Islet precursor cell (in vitro differentiated cells): Measurements from ENCODE around the gene GNAS.
A peak's percentile ranks its signal among the peaks of the same experiment; 100 is the strongest.

ENCODE experiments used
- DNase-seq: peaks from one replicate; pipeline ENCODE4 v3.0.0-alpha.2; 2018

The GNAS gene

DNA sequence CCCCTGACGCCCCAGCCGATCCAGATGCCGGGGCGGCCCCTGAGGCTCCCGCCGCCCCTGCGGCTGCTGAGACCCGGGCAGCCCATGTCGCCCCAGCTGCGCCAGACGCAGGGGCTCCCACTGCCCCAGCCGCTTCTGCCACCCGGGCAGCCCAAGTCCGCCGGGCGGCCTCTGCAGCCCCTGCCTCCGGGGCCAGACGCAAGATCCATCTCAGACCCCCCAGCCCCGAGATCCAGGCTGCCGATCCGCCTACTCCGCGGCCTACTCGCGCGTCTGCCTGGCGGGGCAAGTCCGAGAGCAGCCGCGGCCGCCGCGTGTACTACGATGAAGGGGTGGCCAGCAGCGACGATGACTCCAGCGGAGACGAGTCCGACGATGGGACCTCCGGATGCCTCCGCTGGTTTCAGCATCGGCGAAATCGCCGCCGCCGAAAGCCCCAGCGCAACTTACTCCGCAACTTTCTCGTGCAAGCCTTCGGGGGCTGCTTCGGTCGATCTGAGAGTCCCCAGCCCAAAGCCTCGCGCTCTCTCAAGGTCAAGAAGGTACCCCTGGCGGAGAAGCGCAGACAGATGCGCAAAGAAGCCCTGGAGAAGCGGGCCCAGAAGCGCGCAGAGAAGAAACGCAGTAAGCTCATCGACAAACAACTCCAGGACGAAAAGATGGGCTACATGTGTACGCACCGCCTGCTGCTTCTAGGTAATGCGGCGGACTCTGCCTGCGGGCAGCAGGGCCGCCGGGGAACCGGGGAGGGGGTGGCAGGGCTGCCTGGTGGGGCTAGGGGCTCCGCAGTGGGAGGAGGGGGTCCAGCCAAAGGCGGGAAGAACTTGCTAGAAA, 2.3 kb downstream of the GNAS start:
- DNase-seq = peak; percentile 58

GRCh38 chr20:58855506-58856389, 3.2 kb downstream of the GNAS start:
- peak; percentile 69 for DNase-seq

DNA sequence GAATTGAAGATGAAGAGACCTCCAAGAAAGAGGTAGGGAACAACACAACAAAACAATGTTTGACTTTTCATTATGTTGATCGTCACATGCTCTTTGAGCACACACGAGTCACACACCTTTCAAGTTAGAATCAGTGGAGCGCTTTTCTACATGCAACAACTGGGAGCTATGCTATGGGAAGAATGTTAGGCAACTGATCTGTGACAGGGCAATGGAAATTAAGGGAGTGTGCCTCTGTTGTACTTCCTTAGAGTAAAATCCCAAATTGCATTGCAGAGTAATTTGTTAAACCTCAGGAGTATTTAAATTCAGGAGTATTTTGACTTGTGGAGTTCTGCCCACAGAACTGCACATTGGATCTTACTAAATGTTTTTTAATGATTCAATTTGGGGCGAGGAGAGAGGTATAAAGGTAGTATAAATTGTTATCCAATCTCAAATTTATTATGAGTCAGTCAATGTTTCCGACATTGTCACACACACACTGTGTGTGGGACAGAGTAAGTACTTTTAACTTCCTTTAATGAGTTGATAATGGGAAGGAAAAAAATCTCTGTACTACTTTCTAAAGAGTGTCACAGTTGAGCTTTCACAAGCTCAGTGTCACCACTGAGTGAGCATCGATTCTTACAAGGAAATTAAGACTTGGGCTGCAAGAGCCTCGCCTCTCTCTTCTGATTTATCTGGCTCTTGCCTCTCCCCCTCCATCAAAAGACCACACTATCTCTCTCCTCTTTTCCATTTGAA, 10.7 kb downstream of the GNAS start:
- no peak for DNase-seq

- DNase-seq = no peak
Measured at GRCh38 chr20:58864346-58864745, 11.8 kb downstream of the GNAS start.

GRCh38 chr20:58865843-58866242, 13.3 kb downstream of the GNAS start:
- no peak for DNase-seq

GRCh38 chr20:58867211-58867610, 14.7 kb downstream of the GNAS start:
- DNase-seq = no peak

- peak; percentile 84 for DNase-seq
Measured at GRCh38 chr20:58868795-58869194, 16.3 kb downstream of the GNAS start.

DNA sequence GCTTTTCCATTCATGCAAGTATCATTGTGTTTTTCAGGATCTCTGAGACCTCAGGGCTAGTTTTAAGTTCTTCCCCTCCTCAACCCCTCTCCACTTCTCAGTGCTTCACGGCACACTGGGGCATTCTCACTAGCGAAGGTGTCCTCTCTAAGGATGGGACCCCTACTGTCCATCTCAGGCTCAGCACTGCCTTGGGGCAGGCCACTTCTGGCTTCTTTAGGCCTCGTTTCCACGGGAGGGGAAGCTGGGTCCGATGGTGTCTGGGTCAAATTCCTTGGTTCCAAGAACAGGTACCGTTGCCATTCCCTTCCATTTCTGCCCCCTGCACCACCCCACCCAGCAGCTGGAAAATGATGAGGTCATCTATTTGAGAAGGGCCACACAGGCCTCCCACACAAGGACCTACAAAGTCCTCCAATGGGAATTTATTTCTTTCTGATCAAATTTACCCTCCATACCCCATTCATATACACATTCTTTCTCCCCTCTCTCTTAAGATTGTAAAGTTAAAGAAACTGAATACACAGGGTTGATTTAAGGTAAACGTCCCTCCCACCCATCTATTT, 17.2 kb downstream of the GNAS start:
- peak; percentile 51 for DNase-seq

- peak; percentile 83 for DNase-seq
Measured at GRCh38 chr20:58870293-58871014, 17.9 kb downstream of the GNAS start.

DNA sequence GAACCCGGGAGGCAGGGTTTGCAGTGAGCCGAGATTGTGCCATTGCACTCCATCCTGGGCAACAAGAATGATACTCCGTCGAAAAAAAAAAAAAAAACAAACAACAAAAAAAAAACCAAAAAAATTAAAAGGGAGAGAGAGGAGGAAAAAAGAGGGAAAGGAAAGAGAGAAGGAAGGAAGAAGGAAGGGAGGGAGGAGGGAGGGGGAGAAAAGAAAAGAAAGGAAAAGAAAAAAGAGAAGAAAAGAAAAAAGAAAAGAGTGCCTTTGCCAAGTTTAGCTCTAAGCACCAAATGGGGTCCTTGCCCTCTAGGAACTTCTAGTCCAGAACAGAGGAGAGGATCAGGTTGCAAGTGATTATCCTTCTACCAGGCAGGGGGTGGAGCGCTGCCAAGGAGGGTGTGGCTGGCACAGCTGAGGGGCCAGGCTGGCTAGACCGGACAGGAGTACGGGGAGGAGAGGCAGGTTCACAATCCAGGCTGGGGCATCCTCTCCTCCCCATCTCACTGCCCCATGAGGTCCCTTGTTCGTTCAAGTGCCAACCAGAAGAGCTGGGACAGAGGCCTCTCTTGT, 19.1 kb downstream of the GNAS start:
- DNase-seq = no peak

DNA sequence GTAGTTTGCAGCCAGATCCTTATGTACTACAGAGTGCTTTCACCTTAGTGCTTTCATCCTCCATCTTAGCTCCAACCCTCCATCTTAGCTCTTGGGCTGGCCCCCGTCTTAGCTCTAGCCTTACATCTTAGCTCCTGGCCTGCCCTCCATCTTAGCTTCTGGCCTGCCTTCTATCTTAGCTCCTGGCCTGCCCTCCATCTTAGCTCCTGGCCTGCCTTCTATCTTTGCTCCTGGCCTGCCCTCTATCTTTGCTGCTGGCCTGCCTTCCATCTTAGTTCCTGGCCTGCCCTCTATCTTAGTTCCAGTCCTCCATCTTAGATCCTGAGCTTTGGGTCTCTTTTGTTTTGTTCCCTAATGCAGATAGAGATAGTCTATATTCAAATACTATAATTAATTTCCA, 22.0 kb downstream of the GNAS start:
- DNase-seq = no peak

GRCh38 chr20:58875111-58875510, 22.6 kb downstream of the GNAS start:
- DNase-seq = no peak

DNA sequence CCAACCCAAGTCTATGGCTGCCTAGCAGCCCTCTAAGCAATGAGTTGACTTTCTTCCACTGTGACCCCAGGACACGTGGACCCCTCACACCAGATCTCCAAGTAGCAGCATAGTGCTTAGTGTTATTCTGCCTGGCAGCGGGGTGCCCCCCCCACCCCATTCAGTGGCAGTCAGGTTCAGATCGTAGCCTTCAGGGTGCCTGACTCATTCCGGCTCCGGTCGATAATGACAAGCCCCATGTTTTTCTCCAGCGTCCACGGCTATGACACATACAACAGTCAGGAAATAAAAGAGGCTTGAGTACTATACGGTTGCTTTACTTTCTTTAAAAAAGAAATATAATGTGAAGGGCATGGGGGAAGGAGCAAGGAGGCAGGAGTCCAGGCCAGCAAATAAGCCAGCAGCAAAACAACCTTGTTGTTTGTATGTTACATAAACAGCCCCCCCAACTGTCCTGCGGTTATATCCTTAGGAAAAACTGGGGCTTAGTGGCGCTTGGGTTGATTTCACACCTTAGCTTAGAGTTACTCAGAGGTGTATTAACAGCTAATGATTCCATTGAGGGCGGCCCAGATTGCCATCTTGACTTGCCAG, 23.1 kb downstream of the GNAS start:
- DNase-seq = no peak

DNA sequence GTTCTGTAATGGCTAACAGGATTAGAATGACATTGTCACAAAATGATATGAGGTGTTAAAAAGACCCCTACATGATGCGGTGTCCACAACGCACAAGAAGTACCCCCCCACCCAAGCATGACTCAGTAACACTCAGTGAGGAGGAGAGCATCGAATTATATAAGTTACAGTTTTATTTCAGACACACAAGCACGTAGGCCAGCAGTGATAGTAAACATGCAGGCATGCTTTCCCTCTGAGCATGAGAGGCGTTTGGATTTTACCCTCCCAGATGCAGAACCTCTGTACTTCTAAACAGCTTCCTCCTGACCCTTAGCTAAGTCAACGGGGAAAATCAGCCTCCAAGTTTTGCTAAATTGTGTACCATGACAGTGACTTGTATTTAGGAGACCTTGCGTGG, 23.9 kb downstream of the GNAS start:
- no peak for DNase-seq

DNA sequence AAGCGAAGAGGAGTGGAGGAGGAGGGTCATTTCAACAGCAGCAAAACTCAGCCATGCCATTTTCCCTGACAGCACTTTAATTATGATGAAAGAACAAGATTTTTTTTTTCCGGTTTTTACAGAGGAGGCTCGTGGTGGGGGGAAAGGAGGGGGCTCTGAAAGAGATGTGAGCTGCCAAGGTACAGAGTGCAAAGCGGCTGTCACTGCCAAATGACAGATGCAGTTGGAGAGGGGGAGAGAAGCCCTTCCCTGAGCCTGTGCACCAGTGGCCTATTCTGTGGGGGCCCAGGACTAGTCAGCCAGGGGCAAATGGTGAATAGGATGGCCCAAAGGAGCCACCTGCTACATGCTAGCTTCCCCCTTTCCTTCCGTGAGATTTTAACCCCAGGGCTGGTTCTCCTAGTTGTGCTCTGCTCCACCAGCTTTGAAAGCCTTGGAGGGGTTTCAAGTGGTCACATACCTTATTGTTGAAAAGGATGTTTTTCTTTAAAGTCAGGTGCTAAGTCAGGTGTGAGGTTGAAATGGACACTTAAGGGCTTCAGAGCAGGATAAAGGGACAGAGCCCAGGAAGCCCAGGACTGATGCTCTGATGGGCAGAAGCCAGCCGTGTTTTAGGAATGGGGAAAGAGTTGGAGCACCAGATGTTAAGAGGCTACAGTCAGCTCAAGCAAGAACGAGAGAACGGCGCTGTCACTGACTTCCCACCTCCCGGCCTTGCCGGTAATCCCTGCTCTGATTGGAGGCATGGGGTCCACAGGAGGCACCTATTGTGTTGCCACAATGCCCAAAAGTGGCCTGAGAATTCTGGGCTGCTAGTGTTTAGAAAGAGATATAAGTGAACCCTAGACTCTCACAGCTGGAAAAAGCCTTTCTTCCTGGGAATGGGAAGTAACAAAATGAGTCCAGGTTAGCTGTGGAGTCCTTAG, 24.8 kb downstream of the GNAS start:
- DNase-seq = no peak

DNA sequence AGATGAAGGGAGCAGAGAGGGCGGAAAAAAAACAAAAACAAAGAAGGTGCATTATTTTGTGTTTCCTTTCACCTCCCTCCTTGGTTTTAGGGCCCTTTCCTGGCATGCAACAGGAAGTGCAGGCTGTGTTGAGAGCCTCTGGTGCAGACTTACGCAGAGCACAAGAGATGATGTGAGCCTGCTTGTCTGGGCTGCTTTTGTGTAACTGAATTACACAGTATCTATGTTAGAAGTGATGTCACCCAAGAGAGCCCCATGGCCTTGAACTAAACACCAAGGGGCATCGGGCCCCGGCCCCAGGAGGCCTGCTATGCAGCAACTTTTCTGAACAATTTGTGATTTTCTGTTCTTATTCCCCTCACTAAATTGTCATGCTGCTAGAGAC, 25.5 kb downstream of the GNAS start:
- DNase-seq = no peak

- DNase-seq = no peak
Measured at GRCh38 chr20:58878399-58878798, 25.9 kb downstream of the GNAS start.

- DNase-seq = no peak
Measured at GRCh38 chr20:58880441-58880840, 27.9 kb downstream of the GNAS start.

- DNase-seq = no peak
Measured at GRCh38 chr20:58880994-58881752, 28.7 kb downstream of the GNAS start.

- DNase-seq = no peak
Measured at GRCh38 chr20:58882704-58883089, 30.2 kb downstream of the GNAS start.
